Mucosa of gallbladder (tissue), 1 donor: ENCODE data around the gene DUOX1. TPM values are rescaled to one million over a fixed set of nuclear protein-coding genes. Genes with fewer than 3 reads are reported as not detected.

ENCODE experiments used
- DNase-seq: peaks from one replicate; pipeline ENCODE4 v3.0.0-alpha.2; 2020; ENCODE audit warnings: low spot score
- total RNA-seq: library from RNA; stranded (reverse); gene quantifications from one replicate; pipeline ENCODE4 v1.2.1, GENCODE V29; 2021
- donor health status: DM: no; HTN: no; CAD: no.

The DUOX1 gene
- total RNA-seq, 1 donor from 2014 or later = 23.4 TPM

DNA sequence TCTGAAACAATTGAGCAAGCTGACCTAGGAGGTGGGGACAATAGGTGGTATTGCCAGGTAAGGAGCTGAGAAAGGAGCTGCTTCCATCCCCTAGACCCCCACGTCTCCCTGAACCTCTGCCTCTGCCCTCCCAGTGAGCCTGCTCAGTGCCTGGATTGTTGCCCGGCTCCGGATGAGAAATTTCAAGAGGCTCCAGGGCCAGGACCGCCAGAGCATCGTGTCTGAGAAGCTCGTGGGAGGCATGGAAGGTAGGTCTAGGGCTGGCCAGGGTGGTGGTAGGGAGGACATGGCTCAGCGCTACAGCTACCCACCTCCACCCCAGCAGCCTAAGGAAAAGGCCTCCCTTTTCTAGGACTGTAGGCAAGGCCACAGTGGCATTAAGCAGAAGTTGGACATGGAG lies 13.3 kb downstream of the DUOX1 start:
- no peak for DNase-seq

DNA sequence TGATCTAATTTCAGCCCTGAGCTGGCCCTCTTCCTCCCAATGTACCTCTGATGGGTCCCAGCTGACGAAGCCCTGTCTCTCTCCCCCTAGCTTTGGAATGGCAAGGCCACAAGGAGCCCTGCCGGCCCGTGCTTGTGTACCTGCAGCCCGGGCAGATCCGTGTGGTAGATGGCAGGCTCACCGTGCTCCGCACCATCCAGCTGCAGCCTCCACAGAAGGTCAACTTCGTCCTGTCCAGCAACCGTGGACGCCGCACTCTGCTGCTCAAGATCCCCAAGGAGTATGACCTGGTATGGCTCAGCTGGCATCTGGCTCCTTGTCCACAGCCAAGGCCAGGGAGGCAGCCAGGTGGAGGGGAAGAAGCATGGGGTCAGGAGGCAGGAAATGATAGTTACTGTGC lies 14.2 kb downstream of the DUOX1 start:
- DNase-seq = no peak

DNA sequence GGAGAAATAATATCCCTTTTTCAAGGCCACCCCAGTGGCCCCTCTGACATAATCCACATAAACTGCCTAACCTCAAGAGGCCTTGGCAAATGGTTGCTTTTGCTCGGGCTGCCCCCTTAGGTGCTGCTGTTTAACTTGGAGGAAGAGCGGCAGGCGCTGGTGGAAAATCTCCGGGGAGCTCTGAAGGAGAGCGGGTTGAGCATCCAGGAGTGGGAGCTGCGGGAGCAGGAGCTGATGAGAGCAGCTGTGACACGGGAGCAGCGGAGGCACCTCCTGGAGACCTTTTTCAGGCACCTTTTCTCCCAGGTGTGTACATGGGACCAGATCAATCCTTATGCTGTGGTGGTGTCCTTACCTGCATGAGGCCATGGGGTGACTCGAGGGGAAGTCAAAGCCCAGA lies 15.0 kb downstream of the DUOX1 start:
- no peak for DNase-seq

DNA sequence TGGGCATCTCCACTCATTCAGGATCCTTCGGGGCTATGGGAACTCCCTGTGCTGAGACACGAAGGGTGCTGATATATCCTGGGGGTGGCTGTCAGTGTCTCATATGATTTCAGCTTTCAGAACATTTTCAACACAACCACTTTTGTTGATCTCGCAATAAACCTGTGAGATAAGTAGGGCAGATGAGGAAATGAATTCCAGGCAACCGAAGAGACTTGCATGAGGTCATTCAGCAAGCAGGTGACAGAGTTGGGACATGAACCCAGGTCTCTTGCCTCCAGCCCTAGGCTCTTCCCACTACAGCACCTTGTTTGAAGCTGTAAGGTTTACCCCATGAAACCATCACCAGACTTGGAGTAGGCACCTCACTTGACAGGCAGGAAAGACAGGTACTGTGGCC lies 16.6 kb downstream of the DUOX1 start:
- DNase-seq = no peak

DNA sequence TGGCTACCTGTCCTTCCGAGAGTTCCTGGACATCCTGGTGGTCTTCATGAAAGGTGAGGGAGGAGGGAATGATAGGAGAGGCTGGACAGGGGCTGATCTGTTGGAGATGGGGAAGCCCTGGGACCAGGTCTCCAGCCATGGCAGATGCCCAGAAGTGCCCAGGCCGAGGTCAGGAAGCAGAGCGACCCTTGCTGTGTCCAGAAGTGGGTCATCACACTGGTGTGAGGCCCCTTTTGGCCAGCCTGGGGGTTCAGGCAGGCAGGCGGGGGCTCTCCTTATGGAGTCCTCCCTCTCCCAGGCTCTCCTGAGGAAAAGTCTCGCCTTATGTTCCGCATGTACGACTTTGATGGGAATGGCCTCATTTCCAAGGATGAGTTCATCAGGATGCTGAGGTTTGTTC lies 17.8 kb downstream of the DUOX1 start:
- DNase-seq = no peak

DNA sequence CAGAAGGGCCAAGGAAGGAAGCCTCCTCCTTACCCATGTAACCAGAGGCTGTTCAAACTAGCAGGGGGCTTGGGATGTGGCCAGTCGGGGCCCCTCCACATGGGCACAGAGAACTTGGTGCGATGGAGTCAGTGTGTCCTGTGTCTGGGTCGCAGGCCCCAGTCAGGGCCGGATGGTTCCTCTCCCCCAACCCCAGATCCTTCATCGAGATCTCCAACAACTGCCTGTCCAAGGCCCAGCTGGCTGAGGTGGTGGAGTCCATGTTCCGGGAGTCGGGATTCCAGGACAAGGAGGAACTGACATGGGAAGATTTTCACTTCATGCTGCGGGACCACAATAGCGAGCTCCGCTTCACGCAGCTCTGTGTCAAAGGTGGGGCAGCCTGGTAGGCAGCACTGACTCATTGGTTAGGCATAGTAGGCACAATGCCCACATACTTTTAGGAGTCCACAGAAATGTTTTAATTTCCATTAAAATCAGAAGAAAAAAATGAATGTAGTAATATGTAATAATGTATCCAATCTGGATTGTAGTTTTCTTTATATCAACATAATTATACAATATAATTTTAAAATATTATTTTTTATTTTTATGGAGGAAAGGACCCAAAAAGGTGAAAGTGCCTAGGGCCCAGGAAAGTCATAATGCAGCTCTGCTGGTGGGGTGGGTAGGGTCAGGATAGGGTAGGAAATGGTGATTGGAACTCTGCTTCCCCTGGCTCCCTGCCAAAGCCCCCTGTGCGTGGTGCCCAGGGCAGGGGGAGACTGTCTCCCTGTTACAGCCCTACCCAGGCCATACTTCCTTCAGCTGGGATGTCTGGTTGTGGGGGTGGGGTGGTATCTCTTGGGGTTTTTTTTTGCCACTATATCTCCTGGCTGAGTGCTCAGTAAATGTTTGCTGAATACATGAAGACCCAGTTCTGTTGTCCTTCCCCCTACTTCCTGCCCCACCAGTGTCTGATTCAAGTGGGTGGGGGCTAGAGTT lies 18.6 kb downstream of the DUOX1 start:
- DNase-seq = no peak

DNA sequence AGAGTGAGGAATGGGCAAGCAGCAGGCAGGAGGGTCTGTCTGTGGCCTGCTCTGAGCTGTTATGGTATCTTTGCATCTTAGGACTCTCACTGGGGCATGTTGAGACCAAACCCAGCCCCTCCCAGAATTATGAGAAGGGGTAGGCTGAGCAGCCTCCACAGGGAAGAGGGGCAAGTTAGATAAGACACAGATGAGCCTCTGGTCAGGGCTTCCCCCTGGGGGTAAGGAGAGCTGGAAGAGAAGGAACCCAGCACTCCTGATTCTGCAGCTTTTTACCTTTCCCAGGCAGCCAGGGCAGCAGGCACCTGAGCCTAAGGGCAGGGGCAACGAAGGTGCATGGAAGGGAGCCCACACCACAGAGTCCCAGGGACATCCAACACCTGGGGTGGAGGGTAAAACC lies 19.3 kb downstream of the DUOX1 start:
- no peak for DNase-seq

DNA sequence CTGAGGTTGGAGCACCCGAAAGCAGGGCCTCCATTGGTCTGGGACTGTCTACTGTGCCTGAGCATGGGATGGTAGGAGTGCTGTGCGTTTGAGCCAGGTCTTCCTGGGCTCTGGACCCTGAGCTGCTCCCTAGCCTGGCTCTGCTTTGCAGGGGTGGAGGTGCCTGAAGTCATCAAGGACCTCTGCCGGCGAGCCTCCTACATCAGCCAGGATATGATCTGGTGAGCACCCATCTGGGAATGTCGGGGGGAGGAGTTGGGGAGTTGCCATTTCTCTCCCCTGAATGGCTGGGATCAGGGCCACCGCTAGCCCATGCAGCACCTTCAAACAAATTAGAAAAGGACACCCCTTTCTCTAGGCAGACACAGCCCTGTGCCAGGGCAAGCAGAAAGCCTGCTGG lies 20.7 kb downstream of the DUOX1 start:
- no peak for DNase-seq

DNA sequence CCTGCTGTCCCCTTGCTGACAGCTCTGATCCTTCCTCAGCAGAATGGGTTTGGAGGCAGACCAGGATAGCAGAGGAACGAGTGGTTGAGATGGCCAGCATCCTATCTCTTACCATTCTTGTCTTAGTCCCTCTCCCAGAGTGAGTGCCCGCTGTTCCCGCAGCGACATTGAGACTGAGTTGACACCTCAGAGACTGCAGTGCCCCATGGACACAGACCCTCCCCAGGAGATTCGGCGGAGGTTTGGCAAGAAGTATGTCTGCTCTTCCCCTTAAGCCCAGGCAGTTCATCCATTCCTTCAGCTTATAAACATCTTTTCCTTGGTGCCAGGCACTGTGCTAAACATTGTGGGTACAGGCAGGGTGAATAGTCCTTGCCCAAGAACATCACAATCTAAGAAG lies 21.2 kb downstream of the DUOX1 start:
- DNase-seq = no peak

DNA sequence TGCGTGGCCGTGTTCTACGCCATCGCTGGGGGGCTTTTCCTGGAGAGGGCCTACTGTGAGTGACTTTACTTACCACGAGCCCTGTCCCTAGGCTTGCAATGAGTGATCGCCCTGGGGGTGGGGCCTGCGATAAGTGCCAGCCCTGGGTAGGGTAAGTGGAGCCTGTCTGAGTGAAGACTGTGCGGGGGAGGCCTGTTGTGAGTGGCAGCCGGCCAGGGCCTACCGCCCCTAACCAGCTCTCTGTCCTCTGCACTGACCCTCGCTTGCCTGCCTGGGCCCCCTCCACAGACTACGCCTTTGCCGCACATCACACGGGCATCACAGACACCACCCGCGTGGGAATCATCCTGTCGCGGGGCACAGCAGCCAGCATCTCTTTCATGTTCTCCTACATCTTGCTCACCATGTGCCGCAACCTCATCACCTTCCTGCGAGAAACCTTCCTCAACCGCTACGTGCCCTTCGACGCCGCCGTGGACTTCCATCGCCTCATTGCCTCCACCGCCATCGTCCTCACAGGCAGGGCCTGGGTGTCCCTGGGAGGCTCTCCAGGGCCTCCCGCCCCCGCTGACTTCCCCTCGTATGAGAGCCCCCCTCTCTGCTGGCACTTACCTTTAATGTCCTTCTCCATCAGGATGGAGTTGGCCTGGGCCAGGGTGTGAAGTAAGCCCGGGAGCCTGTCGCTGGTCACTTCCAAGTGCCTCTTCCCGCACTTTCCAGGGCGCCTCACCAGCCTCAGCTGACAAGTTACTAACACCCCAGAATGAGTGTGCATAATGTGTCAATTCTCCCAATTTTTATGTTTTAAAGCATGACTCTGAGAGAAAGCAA lies 22.4 kb downstream of the DUOX1 start:
- DNase-seq = no peak

DNA sequence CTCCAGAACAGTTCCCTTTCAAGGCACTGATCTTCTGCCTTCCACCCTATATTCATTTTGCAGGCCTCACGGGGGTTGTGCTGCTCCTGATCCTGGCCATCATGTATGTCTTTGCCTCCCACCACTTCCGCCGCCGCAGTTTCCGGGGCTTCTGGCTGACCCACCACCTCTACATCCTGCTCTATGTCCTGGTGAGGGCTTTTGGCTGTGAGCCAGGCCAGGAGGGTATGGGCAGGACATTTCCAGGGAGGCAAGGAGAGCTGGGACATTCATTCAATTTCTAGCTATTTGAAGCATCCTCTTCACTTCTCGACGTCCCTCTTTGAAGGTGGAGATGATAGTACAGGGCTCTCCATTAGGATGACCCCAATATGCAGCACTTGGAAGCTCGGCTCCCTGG lies 25.9 kb downstream of the DUOX1 start:
- DNase-seq = no peak

DNA sequence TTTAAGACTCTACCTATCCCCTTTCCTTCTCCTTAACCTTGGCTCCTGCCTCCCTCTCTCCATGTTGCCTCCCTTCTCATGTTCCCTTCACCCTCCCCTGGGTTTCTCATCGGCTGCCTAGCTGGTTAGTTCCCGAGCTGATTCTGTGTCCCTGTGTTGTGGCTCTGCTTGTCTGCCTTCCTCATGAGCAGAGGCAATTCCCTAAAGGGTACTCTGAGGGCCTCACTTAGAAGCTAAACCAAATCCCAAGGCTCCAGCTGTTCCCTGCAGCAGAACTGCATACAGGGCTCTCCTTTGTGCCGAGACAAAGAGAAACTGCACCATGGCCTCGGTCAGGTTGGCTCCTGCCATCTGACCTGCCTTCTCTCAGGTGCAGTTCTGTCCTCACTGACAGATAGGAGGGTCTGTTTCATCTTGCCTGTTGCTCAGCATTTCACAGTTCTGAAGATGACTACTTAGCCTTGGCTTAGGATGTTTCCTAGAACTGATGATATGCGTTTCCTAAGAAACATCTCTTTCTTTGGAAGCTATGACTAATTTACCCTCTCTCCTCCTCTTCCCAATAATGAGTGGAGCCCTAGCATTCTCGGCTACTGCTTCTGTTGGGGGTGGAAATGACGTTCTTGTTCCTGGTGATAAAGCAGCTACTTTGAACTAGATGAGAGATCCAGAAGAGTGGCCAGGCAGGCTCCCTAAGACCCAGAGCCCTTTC lies 27.1 kb downstream of the DUOX1 start:
- no peak for DNase-seq

DNA sequence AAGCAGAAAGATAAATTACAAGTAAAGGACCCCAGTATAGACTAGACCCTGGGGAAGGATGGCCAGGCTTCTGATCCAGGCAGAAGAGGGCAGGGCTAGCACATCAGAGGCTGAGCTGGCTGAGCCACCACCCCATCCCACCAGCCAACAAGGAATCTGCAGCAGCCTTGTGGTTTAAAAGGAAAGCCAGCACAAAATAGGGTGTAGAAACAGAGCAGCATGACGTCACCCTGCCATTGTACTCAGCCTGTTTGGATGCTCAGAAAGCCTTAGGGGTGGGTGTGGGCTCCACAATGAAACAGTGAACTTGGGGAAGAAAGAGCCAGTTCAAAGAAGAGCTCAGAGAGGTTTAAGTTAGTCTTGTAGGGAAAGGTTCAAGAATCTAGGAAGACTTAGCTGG lies 28.2 kb downstream of the DUOX1 start:
- DNase-seq = no peak

DNA sequence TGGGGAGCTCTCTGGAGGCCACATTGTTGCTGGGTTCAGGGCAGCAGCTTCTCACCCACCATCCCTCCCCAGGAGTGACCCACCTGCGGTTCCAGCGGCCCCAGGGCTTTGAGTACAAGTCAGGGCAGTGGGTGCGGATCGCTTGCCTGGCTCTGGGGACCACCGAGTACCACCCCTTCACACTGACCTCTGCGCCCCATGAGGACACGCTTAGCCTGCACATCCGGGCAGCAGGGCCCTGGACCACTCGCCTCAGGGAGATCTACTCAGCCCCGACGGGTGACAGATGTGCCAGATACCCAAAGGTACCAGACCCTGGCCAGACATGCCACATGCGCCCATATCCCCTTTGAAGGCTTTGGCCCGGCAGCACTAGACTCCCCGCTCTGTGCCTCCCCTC lies 31.9 kb downstream of the DUOX1 start:
- DNase-seq = no peak

DNA sequence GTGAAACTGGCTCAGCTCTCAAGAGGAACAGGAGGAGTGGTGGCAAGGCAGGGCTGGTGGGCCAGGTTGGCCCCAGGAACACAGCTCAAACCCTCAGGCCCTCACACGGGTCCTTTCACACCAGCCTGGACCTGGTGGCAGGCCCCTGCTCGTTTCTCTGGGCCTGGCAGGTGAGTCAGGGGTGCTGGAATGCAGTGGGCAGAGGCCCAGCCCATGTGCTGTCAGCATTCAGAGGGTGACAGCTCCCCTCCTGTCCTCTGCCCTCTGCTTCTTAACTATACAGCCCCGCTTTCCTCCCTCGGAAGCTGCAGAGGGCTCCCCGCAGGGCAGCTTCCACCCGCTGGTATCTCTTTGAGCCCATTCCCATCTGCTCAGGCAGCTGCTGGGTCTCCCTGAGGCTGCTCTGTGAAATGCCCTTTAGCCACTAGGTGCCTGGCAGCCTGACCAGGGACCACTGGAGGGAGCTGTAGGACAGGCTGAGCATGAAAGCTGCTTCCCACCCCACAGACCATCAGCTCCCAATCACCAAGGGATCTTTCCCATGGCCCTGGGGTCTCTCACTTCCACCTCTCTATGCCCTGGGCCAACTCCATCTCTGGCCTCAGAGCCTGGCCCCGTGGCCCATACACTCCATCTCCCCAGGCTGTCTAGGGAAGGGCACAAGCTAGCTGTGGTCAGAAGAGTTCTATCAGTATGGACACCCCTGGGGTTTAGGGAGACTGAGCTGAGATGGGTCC lies 33.1 kb downstream of the DUOX1 start:
- DNase-seq = peak; percentile 74

DNA sequence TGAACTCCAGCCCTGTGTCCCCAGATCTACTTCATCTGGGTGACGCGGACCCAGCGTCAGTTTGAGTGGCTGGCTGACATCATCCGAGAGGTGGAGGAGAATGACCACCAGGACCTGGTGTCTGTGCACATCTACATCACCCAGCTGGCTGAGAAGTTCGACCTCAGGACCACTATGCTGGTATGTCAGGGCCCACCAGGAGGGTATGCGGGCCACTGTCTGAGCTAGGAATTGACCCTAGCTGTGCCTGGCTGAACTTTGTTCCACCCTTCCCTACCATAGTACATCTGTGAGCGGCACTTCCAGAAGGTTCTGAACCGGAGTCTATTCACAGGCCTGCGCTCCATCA lies 33.7 kb downstream of the DUOX1 start:
- no peak for DNase-seq

DNA sequence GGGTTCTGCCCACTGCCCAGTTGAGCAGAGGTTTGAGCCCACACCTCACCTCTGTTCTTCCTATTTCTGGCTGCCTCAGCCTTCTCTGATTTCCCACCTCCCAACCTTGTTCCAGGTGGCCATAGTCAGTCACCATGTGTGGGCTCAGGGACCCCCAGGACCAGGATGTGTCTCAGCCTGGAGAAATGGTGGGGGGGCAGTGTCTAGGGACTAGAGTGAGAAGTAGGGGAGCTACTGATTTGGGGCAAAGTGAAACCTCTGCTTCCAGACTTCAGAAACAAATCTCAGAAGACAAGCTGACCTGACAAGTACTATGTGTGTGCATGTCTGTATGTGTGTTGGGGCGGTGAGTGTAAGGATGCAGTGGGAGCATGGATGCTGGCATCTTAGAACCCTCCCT lies 35.1 kb downstream of the DUOX1 start:
- DNase-seq = no peak

DNA sequence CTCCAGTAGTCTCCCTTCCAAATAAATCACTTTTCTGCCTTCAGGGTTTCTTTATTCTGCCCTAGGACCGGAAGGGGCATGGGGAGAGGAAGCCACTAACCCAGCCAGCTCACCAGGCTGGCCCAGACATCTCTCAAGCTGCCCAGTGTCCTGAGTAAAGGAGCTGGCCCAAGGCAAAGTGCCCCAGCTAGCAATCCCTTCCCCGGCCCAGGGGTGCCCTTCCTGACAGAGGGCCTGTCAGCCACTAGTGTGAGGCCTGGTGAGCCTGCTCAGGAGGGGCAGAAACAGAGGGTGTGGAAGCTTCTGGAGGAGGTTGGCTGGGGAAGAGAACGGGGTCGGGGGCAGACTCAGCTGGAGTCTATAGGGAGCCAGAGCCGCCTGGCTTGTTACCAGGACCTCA lies 35.7 kb downstream of the DUOX1 start:
- no peak for DNase-seq

DNA sequence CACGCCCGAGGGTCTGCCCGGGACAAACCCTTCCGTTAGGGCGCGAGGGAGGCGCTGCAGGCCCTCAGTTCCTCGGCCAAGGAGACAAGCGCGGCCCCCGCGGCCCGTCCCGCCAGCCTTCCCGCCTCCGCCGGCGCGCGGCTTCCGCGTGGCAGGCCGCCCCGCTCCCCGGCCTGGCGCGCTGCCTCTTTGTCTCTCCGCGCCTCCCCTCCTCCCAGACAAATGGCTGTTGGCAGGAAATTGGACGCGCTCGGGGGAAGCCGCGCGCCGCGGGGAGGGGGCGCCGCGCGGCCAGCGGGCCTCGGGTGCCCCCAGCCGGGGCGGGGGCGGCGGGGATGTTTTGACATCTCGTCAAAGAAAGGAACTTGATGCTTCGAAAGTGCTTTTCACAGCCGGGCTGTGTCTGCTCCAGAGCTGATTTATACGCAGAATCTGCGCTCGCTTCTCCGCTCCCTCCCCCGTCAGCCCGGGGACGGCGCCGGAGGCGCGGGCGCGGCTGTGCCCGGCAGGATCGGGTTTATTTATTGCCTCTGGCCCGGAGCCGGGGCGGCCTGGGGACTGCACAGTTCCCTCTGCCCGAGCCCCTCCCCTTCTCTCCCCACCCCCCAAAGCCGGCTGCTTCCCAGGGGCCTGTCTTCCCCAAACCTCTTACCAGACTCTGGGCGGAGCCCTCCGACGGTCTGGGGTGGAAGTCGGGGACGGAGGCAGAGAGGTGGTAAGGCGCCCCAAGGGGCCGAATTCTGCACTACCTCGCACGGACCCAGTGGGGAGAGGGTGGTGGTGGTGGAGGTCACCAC lies 37.2 kb downstream of the DUOX1 start:
- DNase-seq = peak; percentile 82

DNA sequence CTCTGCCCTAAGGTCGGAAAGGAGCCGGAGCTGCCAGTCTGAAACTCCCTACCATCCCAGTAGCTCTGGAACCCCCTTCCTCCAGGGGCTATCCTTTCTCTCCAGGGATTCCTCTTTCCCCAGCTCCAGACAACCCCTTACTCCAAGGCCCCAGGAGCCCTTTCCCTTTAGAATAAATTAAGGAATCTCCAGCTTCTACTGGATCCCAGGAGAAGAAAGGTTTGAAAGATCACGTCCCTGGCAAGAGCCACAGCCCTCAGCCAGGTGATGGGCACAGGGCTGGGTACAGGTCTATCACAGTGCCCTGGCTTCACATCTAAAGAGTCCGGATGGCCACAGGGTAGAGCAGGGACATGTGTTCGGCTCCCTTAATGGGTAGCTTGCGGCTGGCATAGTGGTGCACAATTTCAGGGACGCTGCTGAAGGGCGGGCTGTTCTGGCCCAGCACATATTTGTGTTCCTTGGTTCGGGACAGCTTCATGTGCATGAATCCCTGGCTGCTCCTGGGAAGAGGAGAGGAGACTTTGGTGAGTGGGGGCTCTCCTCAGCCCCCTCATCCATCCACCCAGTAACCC lies 37.9 kb downstream of the DUOX1 start:
- no peak for DNase-seq
